ENCODE results near the gene LGR6. TPM values are rescaled to one million over a fixed set of nuclear protein-coding genes. Genes with fewer than 3 reads are reported as not detected.

LGR6 gene
- total RNA-seq, 4 donors from 2014 or later = 1.6 to 4.9 (median 4.1) TPM

GRCh38 chr1:202221911-202222909 is 28.6 kb downstream of the LGR6 start:
- Histone ChIP-seq H3K4me3 (no peak overlapping the region), H3K4me1 (peaks cover 7% of the 10 kb centered on the region), H3K27me3 (peaks cover 17% of the 10 kb centered on the region), H3K36me3 (no peaks in the 10 kb centered on the region), H3K27ac (no peak overlapping the region), H3K9me3 (no peaks in the 10 kb centered on the region)
- WGBS = 63% methylated on average over 18 of the region's 19 CpGs
- DNase-seq (ENCODE audit: low spot score in 2 of 2) = no peak
- TF ChIP-seq EP300 (IDR thresholded peaks at IDR 0.05) (no peak), POLR2A (IDR thresholded peaks at IDR 0.05) (no peak), POLR2AphosphoS5 (IDR thresholded peaks at IDR 0.05) (no peak), CTCF (IDR thresholded peaks at IDR 0.05) (no peak)

GRCh38 chr1:202223121-202223860 is 29.7 kb downstream of the LGR6 start:
- H3K27ac ChIP-seq = no peak overlapping the region
- H3K27me3 ChIP-seq = peaks cover 17% of the 10 kb centered on the region
- H3K4me1 ChIP-seq = peaks cover 7% of the 10 kb centered on the region
- H3K9me3 ChIP-seq = no peaks in the 10 kb centered on the region
- TF ChIP-seq POLR2A (IDR thresholded peaks at IDR 0.05) (no peak), EP300 (IDR thresholded peaks at IDR 0.05) (no peak), CTCF (IDR thresholded peaks at IDR 0.05) (no peak)
- 78% methylated on average over 7 of the region's 7 CpGs for WGBS
- no peak for DNase-seq (ENCODE audit: low spot score in 2 of 2)
- H3K4me3 ChIP-seq = no peak overlapping the region
- H3K36me3 ChIP-seq = no peaks in the 10 kb centered on the region

GRCh38 chr1:202224453-202224852 is 30.9 kb downstream of the LGR6 start:
- no peak for DNase-seq (ENCODE audit: low spot score in 2 of 2)
- no peak for TF ChIP-seq EP300 (IDR thresholded peaks at IDR 0.05)
- no peak for TF ChIP-seq POLR2A (IDR thresholded peaks at IDR 0.05)
- TF ChIP-seq CTCF (IDR thresholded peaks at IDR 0.05) = no peak
- TF ChIP-seq POLR2AphosphoS5 (IDR thresholded peaks at IDR 0.05) = no peak
- Histone ChIP-seq H3K4me1 (peaks cover 11% of the 10 kb centered on the region), H3K27me3 (peaks cover 10% of the 10 kb centered on the region), H3K27ac (no peak overlapping the region), H3K36me3 (no peaks in the 10 kb centered on the region), H3K9me3 (no peaks in the 10 kb centered on the region), H3K4me3 (no peak overlapping the region)
- 94% methylated on average over 6 of the region's 8 CpGs for WGBS

GRCh38 chr1:202225131-202225530 is 31.5 kb downstream of the LGR6 start:
- Histone ChIP-seq H3K4me1 (peaks cover 13% of the 10 kb centered on the region), H3K27me3 (peaks cover 9% of the 10 kb centered on the region), H3K9me3 (no peaks in the 10 kb centered on the region), H3K27ac (no peak overlapping the region), H3K4me3 (no peak overlapping the region), H3K36me3 (no peaks in the 10 kb centered on the region)
- no peak for DNase-seq (ENCODE audit: low spot score in 2 of 2)
- no peak for TF ChIP-seq POLR2AphosphoS5 (IDR thresholded peaks at IDR 0.05)
- no peak for TF ChIP-seq POLR2A (IDR thresholded peaks at IDR 0.05)
- no peak for TF ChIP-seq CTCF (IDR thresholded peaks at IDR 0.05)
- TF ChIP-seq EP300 (IDR thresholded peaks at IDR 0.05) = no peak
- WGBS = 82% methylated on average over 4 of the region's 5 CpGs

Measured in suprapubic skin (tissue), 4 donors.